Suprapubic skin (tissue), 4 donors: ENCODE data around the gene RYR3.

Source experiments
- EP300 ChIP-seq: sonication (generic); formaldehyde crosslinking; IDR thresholded peaks from one replicate; pipeline ENCODE4 v1.6.1; 2017; ENCODE audit warnings: antibody characterized with exemption
- POLR2A ChIP-seq, 2 donors: fragments of 450-650 bp; IDR thresholded peaks; one replicate each; pipeline ENCODE4 v1.6.1; 2017; ENCODE audit warnings: antibody characterized with exemption in 2 of 2, mild to moderate bottlenecking in 2 of 2, moderate library complexity in 2 of 2
- POLR2AphosphoS5 ChIP-seq, 3 donors: sonication (generic); formaldehyde crosslinking; IDR thresholded peaks; one replicate each; pipeline ENCODE4 v1.6.1; 2017; ENCODE audit warnings: antibody characterized with exemption in 3 of 3
- TF ChIP-seq, protein P1 (sequence below), 2 donors: fragments of 200-600 bp in 1 of 2; fragments of 450-650 bp in 1 of 2; sonication (generic) in 1 of 2; IDR thresholded peaks; one replicate each; pipeline ENCODE4 v1.5.1; 2016 to 2019; ENCODE audit warnings: antibody characterized with exemption in 2 of 2, mild to moderate bottlenecking in 1 of 2, moderate library complexity in 1 of 2

DNA sequence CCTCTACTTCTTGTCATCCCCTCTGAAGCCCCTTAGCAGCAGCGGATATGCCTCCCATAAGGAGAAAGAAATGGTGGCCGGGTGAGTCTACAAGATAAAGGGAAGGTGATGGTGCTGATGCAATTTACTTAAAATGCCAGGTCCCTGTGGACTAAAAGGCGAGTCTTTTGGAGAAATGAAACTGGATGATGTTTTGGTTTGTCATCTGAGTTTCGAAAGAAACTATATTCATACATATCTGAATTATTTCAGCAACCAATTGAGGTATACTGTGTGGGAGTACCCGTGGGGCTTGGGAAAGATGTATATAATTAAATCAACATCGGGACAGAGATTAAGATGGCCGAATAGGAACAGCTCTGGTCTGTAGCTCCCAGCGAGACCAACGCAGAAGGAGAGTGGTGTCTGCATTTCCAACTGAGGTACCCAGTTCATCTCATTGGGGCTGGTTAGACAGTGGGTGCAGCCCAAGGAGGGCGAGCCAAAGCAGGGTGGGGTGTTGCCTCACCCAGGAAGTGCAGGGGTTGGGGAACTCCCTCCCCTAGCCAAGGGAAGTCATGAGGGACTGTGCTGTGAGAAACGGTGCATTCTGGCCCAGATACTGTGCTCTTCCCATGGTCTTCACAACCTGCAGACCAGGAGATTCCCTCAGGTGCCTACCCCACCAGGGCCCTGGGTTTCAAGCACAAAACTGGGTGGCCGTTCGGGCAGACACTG, 446.9 kb downstream of the RYR3 start:
- TF ChIP-seq, protein P1, sequence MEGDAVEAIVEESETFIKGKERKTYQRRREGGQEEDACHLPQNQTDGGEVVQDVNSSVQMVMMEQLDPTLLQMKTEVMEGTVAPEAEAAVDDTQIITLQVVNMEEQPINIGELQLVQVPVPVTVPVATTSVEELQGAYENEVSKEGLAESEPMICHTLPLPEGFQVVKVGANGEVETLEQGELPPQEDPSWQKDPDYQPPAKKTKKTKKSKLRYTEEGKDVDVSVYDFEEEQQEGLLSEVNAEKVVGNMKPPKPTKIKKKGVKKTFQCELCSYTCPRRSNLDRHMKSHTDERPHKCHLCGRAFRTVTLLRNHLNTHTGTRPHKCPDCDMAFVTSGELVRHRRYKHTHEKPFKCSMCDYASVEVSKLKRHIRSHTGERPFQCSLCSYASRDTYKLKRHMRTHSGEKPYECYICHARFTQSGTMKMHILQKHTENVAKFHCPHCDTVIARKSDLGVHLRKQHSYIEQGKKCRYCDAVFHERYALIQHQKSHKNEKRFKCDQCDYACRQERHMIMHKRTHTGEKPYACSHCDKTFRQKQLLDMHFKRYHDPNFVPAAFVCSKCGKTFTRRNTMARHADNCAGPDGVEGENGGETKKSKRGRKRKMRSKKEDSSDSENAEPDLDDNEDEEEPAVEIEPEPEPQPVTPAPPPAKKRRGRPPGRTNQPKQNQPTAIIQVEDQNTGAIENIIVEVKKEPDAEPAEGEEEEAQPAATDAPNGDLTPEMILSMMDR (IDR thresholded peaks at IDR 0.05): no peak
- TF ChIP-seq POLR2AphosphoS5 (IDR thresholded peaks at IDR 0.05) (no peak), EP300 (no peak), POLR2A (IDR thresholded peaks at IDR 0.05) (no peak)
